ENCODE data around the gene PLEKHG5. TPM values are rescaled to one million over a fixed set of nuclear protein-coding genes. Genes with fewer than 3 reads are reported as not detected.
"Not testable (repeated sequence)": the region's sequence is repeated elsewhere in the genome, so short reads cannot be mapped to it uniquely, and the experiment has no call there.

PLEKHG5 gene
- total RNA-seq, 2 experiments from 2014 or later: 1.7 to 1.8 TPM

DNA sequence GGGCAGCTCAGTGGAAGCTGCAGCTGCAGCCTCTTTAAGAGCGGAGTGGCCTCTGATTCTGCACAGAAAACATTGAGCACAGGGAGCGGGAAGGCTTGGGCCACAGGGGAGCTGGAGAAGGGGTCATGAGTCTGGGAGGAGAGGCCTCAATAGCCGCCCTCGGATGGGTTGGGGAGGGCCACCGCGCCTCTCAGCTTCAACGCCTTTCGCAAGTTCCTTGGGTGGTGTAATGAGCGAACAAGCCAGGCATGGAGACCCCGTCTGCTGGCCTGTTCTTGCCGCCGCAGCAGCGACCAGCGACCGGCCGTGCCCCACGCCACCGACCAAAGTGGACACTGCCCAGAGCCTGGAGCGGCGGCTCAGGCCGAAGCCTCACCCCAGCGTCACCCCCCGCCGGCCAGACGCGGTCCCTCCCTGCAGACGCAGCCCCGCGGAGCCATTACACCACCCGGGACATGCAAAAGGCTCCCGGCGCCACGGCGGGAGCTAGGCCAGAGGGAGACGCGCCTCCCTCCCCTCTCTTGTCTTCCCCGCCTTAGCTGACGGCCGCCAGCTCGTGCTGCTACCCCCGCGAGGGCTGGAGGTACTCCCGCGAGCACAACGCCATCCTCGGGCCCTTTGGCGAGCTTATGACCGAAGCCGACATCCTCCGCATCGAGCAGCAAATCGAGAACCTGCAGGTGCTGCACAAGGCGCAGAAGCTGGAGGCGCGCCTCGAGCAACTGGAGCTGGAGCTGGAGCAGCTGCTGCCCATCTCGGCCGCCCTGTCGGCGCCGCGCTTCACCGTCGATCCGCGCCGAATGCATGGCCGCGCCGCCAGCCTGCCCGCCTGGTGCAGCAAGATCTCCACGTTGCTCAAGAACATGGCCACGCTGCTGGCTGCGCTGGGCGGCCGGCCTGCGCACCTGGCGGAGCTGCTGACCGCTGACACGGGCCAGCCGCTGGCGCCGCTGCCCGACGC is 37.3 kb downstream of the PLEKHG5 start:
- H3K27ac Mint-ChIP-seq; H3K9me3 Mint-ChIP-seq; intact Hi-C loops (cut with micrococcal nuclease); H3K4me3 Mint-ChIP-seq; H3K36me3 Mint-ChIP-seq (ENCODE audit: low read depth); DNase-seq: not testable (repeated sequence)
- CTCF ChIA-PET: interaction anchor here (0.9 to 1.6 kb wide), 6 partner anchors 10 to 57 kb away, joined by 3 to 6 read pairs (median 4); no protein-coding TSS in a partner anchor
- H3K4me1 Mint-ChIP-seq (ENCODE audit: low read depth): peaks cover 17% of the 10 kb centered on the region
- peaks cover 52% of the 10 kb centered on the region for H3K27me3 Mint-ChIP-seq (ENCODE audit: low read depth)

DNA sequence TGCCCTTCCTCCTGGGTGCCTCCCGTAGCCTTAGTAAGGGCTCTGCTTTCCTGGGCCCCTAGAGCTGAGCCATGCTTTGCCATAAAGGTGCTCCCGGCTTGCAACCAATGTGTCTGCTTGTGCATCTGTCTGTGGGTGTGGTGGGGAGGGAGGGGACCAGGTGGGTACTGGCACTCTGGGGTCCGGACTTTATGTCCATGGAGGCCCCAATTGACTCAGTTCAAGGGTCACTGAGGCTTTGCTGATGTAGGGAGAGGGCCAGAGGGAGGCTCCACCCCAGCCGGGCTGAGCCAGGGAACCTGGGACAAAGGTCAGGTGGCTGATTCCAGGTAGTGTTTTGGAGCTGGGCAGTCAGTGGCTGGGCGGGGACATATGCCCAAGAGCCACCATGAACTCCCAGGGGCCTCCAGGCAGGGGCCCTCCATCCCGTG is 40.5 kb downstream of the PLEKHG5 start:
- no peak overlapping the region for H3K4me3 Mint-ChIP-seq
- CTCF ChIA-PET: interaction anchor here (1.2 kb wide), 1 partner anchor 28 kb away, joined by 3 read pairs; no protein-coding TSS in a partner anchor
- H3K27me3 Mint-ChIP-seq (ENCODE audit: low read depth): peaks cover 63% of the 10 kb centered on the region
- H3K27ac Mint-ChIP-seq: no peak overlapping the region
- no peak for DNase-seq
- intact Hi-C loops (cut with micrococcal nuclease): no loop called here
- no peaks in the 10 kb centered on the region for H3K9me3 Mint-ChIP-seq
- peaks cover 23% of the 10 kb centered on the region for H3K4me1 Mint-ChIP-seq (ENCODE audit: low read depth)
- no peaks in the 10 kb centered on the region for H3K36me3 Mint-ChIP-seq (ENCODE audit: low read depth)

DNA sequence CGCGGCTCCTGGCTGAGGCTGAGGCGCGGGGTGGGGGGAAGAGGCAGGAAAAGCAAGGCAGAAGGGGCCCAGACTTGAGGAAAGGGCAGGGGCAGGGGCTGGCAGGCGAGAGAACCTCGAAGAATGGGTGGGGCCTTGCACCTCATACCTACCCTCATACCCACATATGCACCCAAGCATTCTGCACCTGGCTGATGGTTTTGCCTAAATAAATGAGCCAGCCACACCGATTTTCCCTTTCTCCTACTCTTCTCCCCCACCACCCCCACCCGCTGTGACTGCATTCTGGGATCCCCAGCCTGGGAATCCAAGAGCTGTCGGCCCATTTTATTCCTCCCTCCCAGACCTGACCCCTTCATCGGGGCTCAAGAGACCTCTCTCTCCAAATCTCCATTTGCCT is 41.0 kb downstream of the PLEKHG5 start:
- intact Hi-C loops (cut with micrococcal nuclease); H3K36me3 Mint-ChIP-seq (ENCODE audit: low read depth); H3K4me3 Mint-ChIP-seq: not testable (repeated sequence)

DNA sequence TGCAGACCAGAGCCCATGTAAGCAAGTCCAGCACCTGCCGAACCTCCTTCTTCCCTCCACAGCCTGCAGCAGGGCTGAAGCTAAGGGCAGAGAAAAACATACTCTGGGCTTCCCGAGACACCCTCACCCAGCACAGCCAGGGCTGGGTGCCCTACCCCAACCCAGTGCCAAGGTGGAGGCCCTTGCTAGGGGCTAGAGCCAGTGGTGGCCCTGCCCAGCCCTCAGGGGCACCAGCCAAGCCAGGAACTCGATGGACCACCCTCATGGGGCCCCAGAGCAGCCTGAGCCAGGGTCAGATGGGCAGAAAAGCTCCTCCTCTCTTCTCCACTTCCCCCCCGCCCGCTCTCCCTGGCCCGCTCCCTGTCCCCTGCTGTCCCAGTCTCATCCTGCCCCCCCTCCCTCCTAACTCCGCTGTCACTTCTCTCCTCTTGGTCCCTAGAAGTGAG is 41.4 kb downstream of the PLEKHG5 start:
- H3K9me3 Mint-ChIP-seq: no peaks in the 10 kb centered on the region
- intact Hi-C loops (cut with micrococcal nuclease): no loop called here

More for the DNA sequence above, 41.0 kb downstream of the PLEKHG5 start:
- DNase-seq, H3K27ac Mint-ChIP-seq, H3K9me3 Mint-ChIP-seq: not testable (repeated sequence)
- peaks cover 22% of the 10 kb centered on the region for H3K4me1 Mint-ChIP-seq (ENCODE audit: low read depth)
- CTCF ChIA-PET: interaction anchor here (1.2 to 1.5 kb wide), 2 partner anchors 28 to 204 kb away, joined by 3 to 5 read pairs; no protein-coding TSS in a partner anchor
- peaks cover 64% of the 10 kb centered on the region for H3K27me3 Mint-ChIP-seq (ENCODE audit: low read depth)

DNA sequence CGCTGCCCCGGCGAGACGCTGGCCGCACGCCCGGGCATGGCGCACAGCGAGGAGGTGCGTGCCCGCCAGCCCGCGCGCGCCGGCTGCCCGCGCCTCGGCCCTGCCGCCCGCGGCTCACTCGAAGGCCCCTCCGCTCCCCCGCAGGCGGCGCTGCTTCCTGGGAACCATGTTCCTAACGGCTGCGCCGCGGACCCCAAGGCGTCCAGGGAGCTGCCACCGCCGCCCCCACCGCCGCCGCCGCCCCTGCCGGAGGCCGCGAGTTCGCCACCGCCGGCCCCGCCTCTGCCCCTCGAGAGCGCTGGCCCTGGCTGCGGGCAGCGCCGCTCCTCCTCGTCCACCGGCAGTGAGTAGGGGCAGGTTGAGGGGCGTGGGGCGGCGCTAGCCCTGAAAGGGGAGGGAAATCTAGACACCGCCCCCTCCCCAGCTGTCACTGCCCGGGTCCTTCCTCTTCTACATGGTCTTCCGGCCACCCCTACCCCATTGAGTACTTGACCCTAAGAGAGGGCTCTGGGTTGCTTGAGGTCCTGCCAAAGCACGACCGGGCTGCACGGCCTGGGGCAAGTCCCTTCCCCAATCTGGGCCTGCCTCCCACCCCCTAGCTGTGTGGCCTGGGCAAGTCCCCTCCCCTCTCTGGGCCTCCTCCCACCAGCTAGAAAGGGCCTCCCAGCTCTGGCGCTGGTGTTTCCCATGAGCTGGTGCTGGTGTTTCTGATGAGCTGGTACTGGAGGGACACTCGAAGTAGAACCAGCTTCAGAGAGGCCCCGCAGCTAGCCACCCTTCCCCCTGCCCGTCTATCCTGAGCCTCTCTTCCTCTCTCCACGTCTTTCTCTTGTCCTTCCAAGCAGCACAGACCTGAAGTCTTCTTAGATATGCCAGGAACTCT is 42.5 kb downstream of the PLEKHG5 start:
- Mint-ChIP-seq H3K27me3 (ENCODE audit: low read depth) (peaks cover 63% of the 10 kb centered on the region), H3K4me1 (ENCODE audit: low read depth) (peaks cover 22% of the 10 kb centered on the region), H3K9me3 (no peaks in the 10 kb centered on the region), H3K36me3 (ENCODE audit: low read depth) (no peaks in the 10 kb centered on the region), H3K4me3 (peak overlapping the region; percentile 37), H3K27ac (no peak overlapping the region)
- CTCF ChIA-PET: interaction anchor here (0.5 to 2.3 kb wide), 9 partner anchors 10 to 202 kb away, joined by 3 to 6 read pairs (median 4); no protein-coding TSS in a partner anchor
- intact Hi-C loops (cut with micrococcal nuclease): loop anchor here (5.0 kb wide), 1 partner anchor 43 kb away; the partner anchor contains the start of gene PLEKHG5
- peak; percentile 50 for DNase-seq

More for the DNA sequence above, 41.4 kb downstream of the PLEKHG5 start:
- no peak for DNase-seq
- H3K27me3 Mint-ChIP-seq (ENCODE audit: low read depth): peaks cover 64% of the 10 kb centered on the region
- peaks cover 21% of the 10 kb centered on the region for H3K4me1 Mint-ChIP-seq (ENCODE audit: low read depth)
- H3K27ac Mint-ChIP-seq: no peak overlapping the region
- H3K4me3 Mint-ChIP-seq: no peak overlapping the region
- H3K36me3 Mint-ChIP-seq (ENCODE audit: low read depth): no peaks in the 10 kb centered on the region
- CTCF ChIA-PET: interaction anchor here (1.2 to 2.3 kb wide), 5 partner anchors 9 to 203 kb away, joined by 3 to 6 read pairs (median 5); no protein-coding TSS in a partner anchor

DNA sequence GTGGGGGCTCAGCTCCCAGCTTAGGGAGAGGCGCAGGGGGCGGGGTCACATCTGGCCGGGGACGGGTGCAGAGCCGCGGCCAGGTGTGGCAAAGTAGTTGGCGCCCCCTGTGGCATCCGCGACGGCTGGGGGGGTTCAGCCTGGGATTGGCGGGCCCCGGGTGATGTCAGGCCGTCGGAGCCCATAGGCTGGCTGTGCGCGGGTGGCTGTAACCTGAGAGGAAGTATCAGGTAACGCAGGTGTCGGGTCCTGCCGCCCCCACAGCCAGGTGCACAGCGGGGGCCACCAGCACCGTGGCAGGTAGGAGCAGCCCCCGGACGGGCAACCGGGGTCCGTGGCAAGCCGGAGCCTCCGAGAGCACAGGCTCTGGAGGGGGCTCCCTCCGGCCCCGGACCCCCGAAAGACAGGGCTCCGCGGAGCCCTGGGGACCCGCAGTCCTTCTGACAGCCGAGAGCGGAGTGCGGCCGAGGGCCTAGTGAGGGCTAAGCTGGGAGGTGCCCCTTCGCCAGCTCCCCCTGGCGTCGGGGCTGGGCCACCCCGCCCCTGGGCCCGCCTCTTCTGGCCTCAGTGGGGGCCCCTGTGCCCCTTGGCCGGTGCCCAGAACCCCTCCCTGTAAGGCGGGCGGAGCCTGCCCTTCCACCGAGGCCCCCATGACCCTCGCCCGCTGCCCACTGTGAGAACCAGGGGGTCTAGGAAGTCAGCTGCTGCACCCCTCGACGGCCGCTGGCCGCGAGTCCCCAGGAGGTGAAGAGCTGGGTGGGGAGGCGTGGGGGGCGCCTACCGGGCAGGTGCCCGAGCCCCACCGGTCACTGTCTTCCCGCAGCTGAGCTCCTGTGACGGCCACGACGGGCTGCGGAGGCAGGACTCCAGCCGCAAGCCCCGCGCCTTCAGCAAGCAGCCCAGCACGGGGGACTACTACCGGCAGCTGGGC is 43.4 kb downstream of the PLEKHG5 start:
- CTCF ChIA-PET: interaction anchor here (0.7 to 2.3 kb wide), 6 partner anchors 9 to 42 kb away, joined by 3 to 6 read pairs (median 3); no protein-coding TSS in a partner anchor
- Mint-ChIP-seq H3K4me3 (no peak overlapping the region), H3K4me1 (ENCODE audit: low read depth) (peaks cover 15% of the 10 kb centered on the region), H3K27ac (no peak overlapping the region), H3K9me3 (no peaks in the 10 kb centered on the region), H3K36me3 (ENCODE audit: low read depth) (no peaks in the 10 kb centered on the region), H3K27me3 (ENCODE audit: low read depth) (peaks cover 54% of the 10 kb centered on the region)
- DNase-seq: peak; percentile 34
- intact Hi-C loops (cut with micrococcal nuclease): loop anchor here (5.0 kb wide), 1 partner anchor 44 kb away; the partner anchor contains the start of gene PLEKHG5

DNA sequence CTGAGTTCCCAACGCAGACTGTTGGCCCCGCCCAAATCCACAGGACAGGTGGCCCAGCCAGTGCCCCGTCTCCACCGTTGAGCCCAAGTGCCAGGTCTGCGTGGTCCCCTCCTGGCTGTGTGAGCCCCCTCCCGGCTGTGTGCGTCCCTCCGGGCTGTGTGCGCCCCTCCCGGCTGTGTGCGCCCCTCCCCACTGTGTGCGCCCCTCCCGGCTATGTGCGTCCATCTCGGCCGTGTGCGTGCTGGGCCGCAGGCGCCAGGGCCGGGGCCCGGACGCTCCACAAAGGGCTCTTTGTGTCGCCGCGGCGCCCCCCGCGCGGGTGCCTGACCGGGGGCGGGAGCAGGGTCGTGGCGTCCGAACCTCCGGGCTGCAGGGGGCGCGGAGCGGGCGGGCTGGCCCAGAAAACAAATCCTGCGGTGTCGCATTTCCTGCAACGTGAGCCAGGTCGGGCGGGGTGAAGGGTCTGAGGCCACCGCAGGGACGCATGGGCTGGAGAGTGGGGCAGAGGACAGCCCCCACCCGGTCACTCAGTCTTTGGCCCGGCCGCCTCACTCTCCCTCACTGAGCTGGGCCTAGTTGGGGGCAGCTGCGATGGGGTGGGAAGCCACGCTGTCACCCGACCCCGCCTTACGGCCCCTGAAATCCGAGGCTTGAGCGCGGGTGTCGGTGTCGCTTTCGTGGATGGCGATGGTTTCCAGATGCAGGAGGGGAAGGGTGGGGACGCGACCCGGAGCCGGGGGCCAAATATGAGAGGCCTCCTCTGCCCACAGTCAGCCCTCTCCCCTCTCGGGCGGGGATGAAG is 44.2 kb downstream of the PLEKHG5 start:
- Mint-ChIP-seq H3K9me3 (no peaks in the 10 kb centered on the region), H3K27me3 (ENCODE audit: low read depth) (peaks cover 48% of the 10 kb centered on the region), H3K4me3 (no peak overlapping the region), H3K27ac (no peak overlapping the region), H3K4me1 (ENCODE audit: low read depth) (peaks cover 15% of the 10 kb centered on the region), H3K36me3 (ENCODE audit: low read depth) (no peaks in the 10 kb centered on the region)
- CTCF ChIA-PET: interaction anchor here (0.8 to 2.2 kb wide), 4 partner anchors 12 to 39 kb away, joined by 3 to 5 read pairs (median 3); no protein-coding TSS in a partner anchor
- DNase-seq: no peak
- intact Hi-C loops (cut with micrococcal nuclease): loop anchor here (5.0 kb wide), 1 partner anchor 45 kb away; the partner anchor contains the start of gene PLEKHG5

DNA sequence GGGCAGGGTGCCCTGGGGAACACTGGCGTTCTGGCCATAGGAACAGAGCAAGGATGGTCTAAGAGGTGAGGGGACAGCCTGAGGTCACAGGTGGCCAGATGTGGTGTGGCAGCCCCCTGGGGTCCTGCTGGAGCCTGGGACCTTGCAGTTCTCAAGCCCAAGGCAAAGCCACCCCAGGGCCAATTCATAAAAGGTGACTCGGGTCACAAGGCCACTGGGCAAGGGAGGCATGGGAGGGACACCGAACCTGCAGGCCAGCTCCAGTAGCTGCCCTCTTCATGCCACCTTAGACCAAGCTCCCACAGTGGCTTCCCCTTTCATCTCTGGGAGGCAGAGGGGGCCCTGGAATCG is 44.8 kb downstream of the PLEKHG5 start:
- H3K4me1 Mint-ChIP-seq (ENCODE audit: low read depth): peaks cover 15% of the 10 kb centered on the region
- peaks cover 49% of the 10 kb centered on the region for H3K27me3 Mint-ChIP-seq (ENCODE audit: low read depth)
- H3K4me3 Mint-ChIP-seq: no peak overlapping the region
- CTCF ChIA-PET: interaction anchor here (1.3 to 2.2 kb wide), 3 partner anchors 12 to 44 kb away, joined by 3 to 5 read pairs (median 5); no protein-coding TSS in a partner anchor
- H3K27ac Mint-ChIP-seq: no peak overlapping the region
- H3K36me3 Mint-ChIP-seq (ENCODE audit: low read depth): no peaks in the 10 kb centered on the region
- intact Hi-C loops (cut with micrococcal nuclease): loop anchor here (5.0 kb wide), 1 partner anchor 46 kb away; the partner anchor contains the start of gene PLEKHG5
- no peak for DNase-seq
- no peaks in the 10 kb centered on the region for H3K9me3 Mint-ChIP-seq

DNA sequence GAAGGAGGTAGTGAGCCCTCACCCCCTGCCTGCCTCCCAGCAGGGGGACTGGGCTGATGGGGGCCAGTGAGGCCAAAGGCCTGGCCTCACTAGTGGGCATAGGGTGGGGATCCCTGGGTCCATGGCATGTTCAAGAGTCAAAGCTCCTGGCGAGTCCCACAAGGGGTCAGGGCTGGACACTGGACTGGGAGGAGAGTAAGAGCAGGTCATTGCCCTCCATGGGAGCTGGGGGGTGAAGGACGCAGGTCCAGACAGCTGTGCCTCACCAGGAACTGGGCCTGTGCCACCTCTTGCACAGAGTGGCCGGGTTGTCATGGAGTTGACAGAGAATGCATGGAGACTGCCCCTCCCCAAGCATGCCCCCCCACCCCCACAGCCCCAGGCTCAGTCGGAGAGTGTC is 45.5 kb downstream of the PLEKHG5 start:
- H3K9me3 Mint-ChIP-seq; H3K36me3 Mint-ChIP-seq (ENCODE audit: low read depth); DNase-seq; H3K27ac Mint-ChIP-seq; H3K4me3 Mint-ChIP-seq: not testable (repeated sequence)
- Mint-ChIP-seq H3K4me1 (ENCODE audit: low read depth) (peaks cover 15% of the 10 kb centered on the region), H3K27me3 (ENCODE audit: low read depth) (peaks cover 51% of the 10 kb centered on the region)
- CTCF ChIA-PET: interaction anchor here (1.3 to 1.5 kb wide), 2 partner anchors 22 to 44 kb away, joined by 3 to 5 read pairs; no protein-coding TSS in a partner anchor
- intact Hi-C loops (cut with micrococcal nuclease): loop anchor here (1.0 to 5.0 kb wide), 3 partner anchors 18 to 46 kb away; partner anchors contain the start of gene PLEKHG5

All from activated naive CD4-positive, alpha-beta T cell treated with anti-CD3 and anti-CD28 coated beads for 36 hours (primary cell).